Natural killer cell (primary cell): Measurements from ENCODE around the gene NEUROD2. TPM values are rescaled to one million over a fixed set of nuclear protein-coding genes. Genes with fewer than 3 reads are reported as not detected.

Experiments used
- ATAC-seq, 3 donors: fragments of 150-1000 bp in 2 of 3; fragments of 200-7000 bp in 1 of 3; cut with Tn5 transposase; 1 replicate in 1 of 3; 2 replicates in 2 of 3; pipeline ENCODE4 v1.10.0; 2021; ENCODE audit warnings: mild to moderate bottlenecking in 2 of 3, moderate library complexity in 2 of 3
- DNase-seq, 2 donors: peaks; one replicate each; pipeline versions ENCODE4 v3.0.0 to v3.0.0-alpha.2; 2013 to 2021; ENCODE audit warnings: mixed read lengths in 1 of 2
- H3K27ac ChIP-seq: one replicate; pipeline ENCODE4 v1.5.1; 2013; ENCODE audit warnings: mild to moderate bottlenecking, low read length
- H3K27me3 ChIP-seq: one replicate; pipeline ENCODE4 v1.6.1; 2013; ENCODE audit warnings: low read length; ENCODE audit not compliant: control insufficient read depth, insufficient read depth
- H3K36me3 ChIP-seq: one replicate; pipeline ENCODE4 v1.6.1; 2013; ENCODE audit warnings: low read length; ENCODE audit not compliant: control insufficient read depth, insufficient read depth
- H3K4me1 ChIP-seq: one replicate; pipeline ENCODE4 v1.6.1; 2013; ENCODE audit warnings: low read length; ENCODE audit not compliant: control insufficient read depth, insufficient read depth
- H3K4me3 ChIP-seq: one replicate; pipeline ENCODE4 v1.5.1; 2013; ENCODE audit warnings: low read length
- H3K9me3 ChIP-seq: one replicate; pipeline ENCODE4 v1.6.1; 2013; ENCODE audit warnings: low read length; ENCODE audit not compliant: control insufficient read depth, insufficient read depth
- H3K27ac Mint-ChIP-seq, 2 donors: one replicate each; pipeline ENCODE4 v1.8.0; 2022; ENCODE audit warnings: mild to moderate bottlenecking in 2 of 2, mixed read lengths in 2 of 2, moderate library complexity in 1 of 2
- H3K27me3 Mint-ChIP-seq, 2 donors: one replicate each; pipeline ENCODE4 v1.8.0; 2022; ENCODE audit warnings: low read depth in 2 of 2, mixed read lengths in 2 of 2
- H3K36me3 Mint-ChIP-seq: one replicate; pipeline ENCODE4 v1.8.0; 2022; ENCODE audit warnings: mixed read lengths
- H3K4me1 Mint-ChIP-seq, 2 donors: one replicate each; pipeline ENCODE4 v1.8.0; 2022; ENCODE audit warnings: mixed read lengths in 2 of 2
- H3K4me3 Mint-ChIP-seq: one replicate; pipeline ENCODE4 v1.8.0; 2022; ENCODE audit warnings: mild to moderate bottlenecking, moderate library complexity, mixed read lengths
- H3K9me3 Mint-ChIP-seq, 2 donors: one replicate each; pipeline ENCODE4 v1.8.0; 2022; ENCODE audit warnings: mixed read lengths in 2 of 2
- WGBS: methylation state at CpG from one replicate; pipeline ENCODE4 v1.1.7; 2013; ENCODE audit warnings: missing lambda C conversion rate; ENCODE audit not compliant: insufficient coverage; 5-methylcytosine and 5-hydroxymethylcytosine counted together
- intact Hi-C: fragments of 100-400 bp; cut with micrococcal nuclease; formaldehyde crosslinking; loops from one replicate; pipeline ENCODE4 v1.14.2; 2022
- total RNA-seq, 4 donors: library from RNA; stranded (reverse); fragments of 120-200 nt in 1 of 4; gene quantifications; one replicate each; pipeline versions ENCODE4 v1.2.3 to v1.2.4, GENCODE V29; 2013 to 2022
- TF ChIP-seq, protein P1 (sequence below): fragments of 200-600 bp; IDR thresholded peaks from one replicate; pipeline ENCODE4 v1.8.0; 2022; ENCODE audit warnings: antibody characterized with exemption

The NEUROD2 gene
- total RNA-seq, 3 donors from 2014 or later (not counting 1 experiment from before 2014, with no cell fraction given): not detected

- no peak overlapping the region for H3K27ac Mint-ChIP-seq
- no peaks in the 10 kb centered on the region for H3K9me3 Mint-ChIP-seq
- Histone ChIP-seq H3K4me3 (no peak overlapping the region), H3K27me3 (peaks cover 5% of the 10 kb centered on the region), H3K4me1 (peaks cover 12% of the 10 kb centered on the region), H3K36me3 (no peaks in the 10 kb centered on the region), H3K27ac (no peak overlapping the region), H3K9me3 (no peaks in the 10 kb centered on the region)
- H3K4me1 Mint-ChIP-seq: peaks cover under 1 to 14% of the 10 kb centered on the region in 2 donors
- ATAC-seq (no peak), DNase-seq (no peak)
- peaks cover 0 to 21% of the 10 kb centered on the region in 2 donors for H3K27me3 Mint-ChIP-seq
- no peak overlapping the region for H3K4me3 Mint-ChIP-seq
- TF ChIP-seq, protein P1, sequence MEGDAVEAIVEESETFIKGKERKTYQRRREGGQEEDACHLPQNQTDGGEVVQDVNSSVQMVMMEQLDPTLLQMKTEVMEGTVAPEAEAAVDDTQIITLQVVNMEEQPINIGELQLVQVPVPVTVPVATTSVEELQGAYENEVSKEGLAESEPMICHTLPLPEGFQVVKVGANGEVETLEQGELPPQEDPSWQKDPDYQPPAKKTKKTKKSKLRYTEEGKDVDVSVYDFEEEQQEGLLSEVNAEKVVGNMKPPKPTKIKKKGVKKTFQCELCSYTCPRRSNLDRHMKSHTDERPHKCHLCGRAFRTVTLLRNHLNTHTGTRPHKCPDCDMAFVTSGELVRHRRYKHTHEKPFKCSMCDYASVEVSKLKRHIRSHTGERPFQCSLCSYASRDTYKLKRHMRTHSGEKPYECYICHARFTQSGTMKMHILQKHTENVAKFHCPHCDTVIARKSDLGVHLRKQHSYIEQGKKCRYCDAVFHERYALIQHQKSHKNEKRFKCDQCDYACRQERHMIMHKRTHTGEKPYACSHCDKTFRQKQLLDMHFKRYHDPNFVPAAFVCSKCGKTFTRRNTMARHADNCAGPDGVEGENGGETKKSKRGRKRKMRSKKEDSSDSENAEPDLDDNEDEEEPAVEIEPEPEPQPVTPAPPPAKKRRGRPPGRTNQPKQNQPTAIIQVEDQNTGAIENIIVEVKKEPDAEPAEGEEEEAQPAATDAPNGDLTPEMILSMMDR: no peak
- 58% methylated on average over 13 of the region's 13 CpGs for WGBS
- H3K36me3 Mint-ChIP-seq: no peaks in the 10 kb centered on the region
- intact Hi-C loops: no loop called here
These were observed 24.6 kb upstream of the NEUROD2 start for GRCh38 chr17:39632153-39632941.

DNA sequence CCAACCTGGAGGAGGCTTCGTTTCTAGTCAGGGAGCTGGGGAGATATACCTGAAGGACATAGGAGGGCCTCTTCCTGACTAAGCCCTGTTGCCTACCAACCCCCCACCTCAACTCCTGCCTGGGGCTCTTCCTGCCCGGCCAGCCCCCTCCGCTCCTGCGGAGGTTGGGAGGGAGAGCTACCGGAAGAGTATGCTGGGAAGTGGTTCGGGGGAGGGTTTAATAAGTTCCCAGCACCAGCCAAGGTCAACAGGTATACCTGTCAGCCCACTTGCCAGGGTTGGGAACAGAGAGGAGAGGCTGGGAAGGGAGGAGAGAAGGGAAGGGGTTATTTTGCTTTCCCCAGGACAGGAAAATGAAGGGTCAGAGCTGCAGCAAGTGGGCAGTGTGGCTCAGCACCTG is 23.7 kb upstream of the NEUROD2 start:
- Mint-ChIP-seq H3K36me3 (no peaks in the 10 kb centered on the region), H3K4me3 (no peak overlapping the region), H3K9me3 (no peaks in the 10 kb centered on the region), H3K27ac (no peak overlapping the region), H3K4me1 (peaks cover 0 to 14% of the 10 kb centered on the region in 2 donors), H3K27me3 (peaks cover 2 to 27% of the 10 kb centered on the region in 2 donors)
- 44% methylated on average over 5 of the region's 6 CpGs for WGBS
- Histone ChIP-seq H3K4me3 (no peak overlapping the region), H3K27me3 (peaks cover 10% of the 10 kb centered on the region), H3K4me1 (peaks cover 13% of the 10 kb centered on the region), H3K9me3 (no peaks in the 10 kb centered on the region), H3K27ac (no peak overlapping the region), H3K36me3 (no peaks in the 10 kb centered on the region)
- TF ChIP-seq, protein P1: no peak
- intact Hi-C loops: no loop called here
- no peak for DNase-seq
- ATAC-seq: no peak

DNA sequence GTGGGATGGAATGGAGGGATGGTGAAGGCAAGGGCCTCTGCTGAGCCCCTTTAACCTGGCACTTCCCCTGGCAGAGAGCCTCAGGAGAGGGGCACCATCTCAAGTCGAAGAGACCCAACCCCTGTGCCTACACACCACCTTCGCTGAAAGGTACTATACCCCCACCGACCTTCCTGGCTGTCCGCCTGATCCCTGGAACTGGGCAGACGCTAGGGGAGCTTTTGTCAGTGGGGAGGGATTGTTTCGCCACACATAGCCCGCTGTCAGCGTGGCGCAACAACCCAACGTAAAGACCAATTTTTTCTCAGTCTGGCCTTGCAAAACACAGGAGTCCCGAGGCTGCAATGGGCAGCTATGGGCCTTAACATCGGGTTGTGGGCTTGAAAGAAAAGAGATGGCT is 22.2 kb upstream of the NEUROD2 start:
- H3K4me1 Mint-ChIP-seq: peaks cover 0 to 18% of the 10 kb centered on the region in 2 donors
- no peak for DNase-seq
- Histone ChIP-seq H3K27ac (no peak overlapping the region), H3K9me3 (no peaks in the 10 kb centered on the region), H3K4me3 (no peak overlapping the region), H3K27me3 (peaks cover 13% of the 10 kb centered on the region), H3K36me3 (no peaks in the 10 kb centered on the region), H3K4me1 (peaks cover 6% of the 10 kb centered on the region)
- intact Hi-C loops: no loop called here
- H3K27ac Mint-ChIP-seq: no peak overlapping the region
- H3K36me3 Mint-ChIP-seq: no peaks in the 10 kb centered on the region
- H3K4me3 Mint-ChIP-seq: no peak overlapping the region
- no peak for ATAC-seq
- WGBS: 89% methylated on average over 11 of the region's 12 CpGs
- H3K9me3 Mint-ChIP-seq: no peaks in the 10 kb centered on the region
- TF ChIP-seq, protein P1: no peak
- H3K27me3 Mint-ChIP-seq: peaks cover 10 to 34% of the 10 kb centered on the region in 2 donors

GRCh38 chr17:39629494-39629880 is 21.8 kb upstream of the NEUROD2 start:
- H3K36me3 Mint-ChIP-seq: no peaks in the 10 kb centered on the region
- WGBS: 82% methylated on average over 2 of the region's 3 CpGs
- DNase-seq: no peak
- Histone ChIP-seq H3K4me3 (no peak overlapping the region), H3K27me3 (peaks cover 13% of the 10 kb centered on the region), H3K4me1 (peaks cover 6% of the 10 kb centered on the region), H3K36me3 (no peaks in the 10 kb centered on the region), H3K27ac (no peak overlapping the region), H3K9me3 (no peaks in the 10 kb centered on the region)
- no peak overlapping the region for H3K27ac Mint-ChIP-seq
- H3K27me3 Mint-ChIP-seq: peaks cover 10 to 34% of the 10 kb centered on the region in 2 donors
- no peak overlapping the region for H3K4me3 Mint-ChIP-seq
- no peak for ATAC-seq
- peaks cover 0 to 20% of the 10 kb centered on the region in 2 donors for H3K4me1 Mint-ChIP-seq
- intact Hi-C loops: no loop called here
- no peaks in the 10 kb centered on the region for H3K9me3 Mint-ChIP-seq
- TF ChIP-seq, protein P1: no peak
